ENCODE results near the gene SELENOM.

GRCh38 chr22:31099386-31099785 is 8.0 kb downstream of the SELENOM start:
- TF ChIP-seq CTCF (IDR thresholded peaks at IDR 0.05; ENCODE audit: borderline replicate concordance, extremely low read depth, low read length, poor library complexity, severe bottlenecking) (no peak), EZH2 (IDR thresholded peaks at IDR 0.05; ENCODE audit: borderline replicate concordance, low read depth, low read length, severe bottlenecking) (no peak)

All from DND-41 (cell line).